Dermis microvascular lymphatic vessel endothelial cell (primary cell): ENCODE results near the gene PNMA5. TPM values are rescaled to one million over a fixed set of nuclear protein-coding genes. Genes with fewer than 3 reads are reported as not detected.
"Not testable (repeated sequence)": the region's sequence is repeated elsewhere in the genome, so short reads cannot be mapped to it uniquely, and the experiment has no call there.

Source experiments
- DNase-seq, 2 donors: peaks; one replicate each; pipeline versions ENCODE4 v3.0.0 to v3.0.0-alpha.2; 2010; ENCODE audit warnings: low read depth in 2 of 2
- total RNA-seq: library from RNA; depleted of rRNA; stranded (reverse); fragments of >200 nt; gene quantifications from 2 replicates; pipeline ENCODE4 v1.2.1, GENCODE V29; 2014

Gene PNMA5
- total RNA-seq = not detected in 2 replicates

GRCh38 chrX:152993933-152994332, at the start of gene PNMA5:
Gene PNMA5 (minus strand): TSS chrX:152994116. CDS start chrX:152991598, 2,518 bp downstream.
- DNase-seq = no peak

- peak; percentile 25 to 42 for DNase-seq
Observed at GRCh38 chrX:153032397-153033118, 38.6 kb upstream of the PNMA5 start.

- DNase-seq = no peak
Observed at GRCh38 chrX:153030801-153031200, 36.9 kb upstream of the PNMA5 start.

GRCh38 chrX:153029875-153030274, 36.0 kb upstream of the PNMA5 start:
- no peak for DNase-seq

- no peak for DNase-seq
Observed at GRCh38 chrX:153029162-153029561, 35.2 kb upstream of the PNMA5 start.

GRCh38 chrX:153028487-153028886, 34.6 kb upstream of the PNMA5 start:
- not testable (repeated sequence) for DNase-seq

- not testable (repeated sequence) for DNase-seq
Observed at GRCh38 chrX:153026501-153026900, 32.6 kb upstream of the PNMA5 start.

GRCh38 chrX:153019166-153019565, 25.2 kb upstream of the PNMA5 start:
- no peak for DNase-seq

GRCh38 chrX:153017174-153017573, 23.3 kb upstream of the PNMA5 start:
- not testable (repeated sequence) for DNase-seq

- DNase-seq = no peak
Observed at GRCh38 chrX:153004780-153005179, 10.9 kb upstream of the PNMA5 start.

GRCh38 chrX:153003981-153004380, 10.1 kb upstream of the PNMA5 start:
- no peak for DNase-seq

- DNase-seq = not testable (repeated sequence)
Observed at GRCh38 chrX:153002182-153002581, 8.3 kb upstream of the PNMA5 start.

- no peak for DNase-seq
Observed at GRCh38 chrX:152997337-152997736, 3.4 kb upstream of the PNMA5 start.

GRCh38 chrX:152992115-152992514, 1.8 kb downstream of the PNMA5 start:
- DNase-seq = no peak

GRCh38 chrX:152991123-152991522, 2.8 kb downstream of the PNMA5 start:
- DNase-seq = no peak

GRCh38 chrX:152989292-152989658, 4.6 kb downstream of the PNMA5 start:
- no peak for DNase-seq

- no peak for DNase-seq
Observed at GRCh38 chrX:152988536-152989291, 5.2 kb downstream of the PNMA5 start.

GRCh38 chrX:152987801-152988200, 6.1 kb downstream of the PNMA5 start:
- no peak for DNase-seq

GRCh38 chrX:152987156-152987555, 6.8 kb downstream of the PNMA5 start:
- not testable (repeated sequence) for DNase-seq

- not testable (repeated sequence) for DNase-seq
Observed at GRCh38 chrX:152985383-152985782, 8.5 kb downstream of the PNMA5 start.

GRCh38 chrX:152968193-152968592, 25.7 kb downstream of the PNMA5 start:
- no peak for DNase-seq

- no peak for DNase-seq
Observed at GRCh38 chrX:152960115-152960514, 33.8 kb downstream of the PNMA5 start.

GRCh38 chrX:152959626-152960025, 34.3 kb downstream of the PNMA5 start:
- DNase-seq = no peak
